DOHH2 (cell line): Measurements from ENCODE around the gene TUBB6.

ENCODE experiments used
- H3F3A ChIP-seq: fragments of 200-600 bp; sonication (generic), shearing (Covaris generic); 2 replicates; pipeline ENCODE4 v1.6.0; 2016; ENCODE audit warnings: antibody characterized with exemption, mild to moderate bottlenecking; ENCODE audit not compliant: control insufficient read depth, insufficient read depth
- H3K27ac ChIP-seq: fragments of 200-600 bp; sonication (generic); 2 replicates; pipeline ENCODE4 v1.5.1; 2014; ENCODE audit warnings: low read depth, mild to moderate bottlenecking, low read length, moderate library complexity
- H3K27me3 ChIP-seq: fragments of 200-600 bp; sonication (generic); 2 replicates; pipeline ENCODE4 v1.6.1; 2014; ENCODE audit warnings: mild to moderate bottlenecking, low read length, mixed read lengths; ENCODE audit not compliant: control insufficient read depth
- H3K36me3 ChIP-seq: fragments of 200-600 bp; sonication (generic); 2 replicates; pipeline ENCODE4 v1.6.1; 2014; ENCODE audit warnings: mild to moderate bottlenecking, low read length, moderate library complexity, mixed read lengths; ENCODE audit not compliant: control insufficient read depth
- H3K4me1 ChIP-seq: fragments of 200-600 bp; sonication (generic); 2 replicates; pipeline ENCODE4 v1.6.1; 2014; ENCODE audit warnings: mild to moderate bottlenecking, low read length, mixed read lengths; ENCODE audit not compliant: control insufficient read depth
- H3K4me2 ChIP-seq: fragments of 200-600 bp; sonication (generic); 2 replicates; pipeline ENCODE4 v1.6.0; 2014; ENCODE audit warnings: mild to moderate bottlenecking, low read length, moderate library complexity
- H3K4me3 ChIP-seq: fragments of 200-600 bp; sonication (generic); 2 replicates; pipeline ENCODE4 v1.5.1; 2014; ENCODE audit warnings: mild to moderate bottlenecking, low read length, mixed read lengths
- H3K79me2 ChIP-seq: fragments of 200-600 bp; sonication (generic); 2 replicates; pipeline ENCODE4 v1.6.1; 2014; ENCODE audit warnings: mild to moderate bottlenecking, low read length, mixed read lengths; ENCODE audit not compliant: control insufficient read depth
- H3K9me2 ChIP-seq: fragments of 200-600 bp; sonication (generic); replicated peaks from 2 replicates; pipeline ENCODE4 v1.6.1; 2014; ENCODE audit warnings: mild to moderate bottlenecking, low read length, mixed read lengths; ENCODE audit not compliant: control insufficient read depth
- H3K9me3 ChIP-seq: fragments of 200-600 bp; sonication (generic); 2 replicates; pipeline ENCODE4 v1.6.1; 2014; ENCODE audit warnings: antibody characterized with exemption, low read length, mixed read lengths; ENCODE audit not compliant: control insufficient read depth, insufficient read depth
- H4K20me1 ChIP-seq: fragments of 200-600 bp; sonication (generic); 2 replicates; pipeline ENCODE4 v1.6.0; 2014; ENCODE audit warnings: low read depth, mild to moderate bottlenecking, antibody characterized with exemption, low read length, moderate library complexity; ENCODE audit not compliant: control insufficient read depth, insufficient read depth
- CTCF ChIP-seq: fragments of 200-600 bp; sonication (generic); IDR thresholded peaks from one replicate; pipeline ENCODE4 v1.5.1; 2014; ENCODE audit warnings: antibody characterized with exemption, mild to moderate bottlenecking, low read depth, low read length; ENCODE audit not compliant: poor library complexity, severe bottlenecking
- EZH2phosphoT487 ChIP-seq: fragments of 200-600 bp; sonication (generic); IDR thresholded peaks from 2 replicates; pipeline ENCODE4 v1.6.1; 2017; ENCODE audit warnings: borderline replicate concordance, mild to moderate bottlenecking, antibody characterized with exemption, low read length, moderate library complexity, mixed read lengths

The TUBB6 gene

DNA sequence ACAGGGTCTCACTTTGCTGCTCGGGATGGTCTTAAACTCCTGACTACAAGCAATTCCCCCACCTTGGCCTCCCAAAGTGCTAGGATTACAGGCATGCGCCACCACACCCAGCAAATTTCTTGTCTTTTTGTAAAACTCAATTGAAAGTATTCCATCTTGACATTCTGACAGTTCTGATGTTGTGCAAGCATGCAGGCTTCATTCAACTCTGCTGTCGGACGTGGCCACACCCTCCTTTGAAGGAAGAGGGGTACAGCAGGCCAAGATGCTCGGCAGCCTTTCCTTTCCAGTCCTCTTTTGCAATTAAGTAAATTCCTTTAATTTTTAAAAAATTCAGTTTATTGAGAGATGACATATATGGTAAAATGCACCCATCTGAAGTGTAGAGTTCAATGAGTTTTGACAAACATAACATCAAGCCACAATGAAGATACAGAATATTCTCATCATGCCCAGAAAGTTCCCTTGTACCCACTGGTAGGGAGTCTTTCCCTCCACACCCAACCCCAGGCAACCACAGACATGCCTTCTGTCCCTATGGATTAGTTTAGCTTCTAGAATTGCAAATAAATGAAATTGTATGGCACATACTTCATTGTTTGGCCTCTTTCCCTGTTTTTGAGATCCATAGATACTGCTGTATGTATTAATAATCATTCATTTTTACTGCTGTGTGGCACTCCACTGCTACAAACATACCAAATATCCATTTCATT, 33.1 kb downstream of the TUBB6 start:
- TF ChIP-seq EZH2phosphoT487, result no peak
- TF ChIP-seq CTCF, result no peak
- H3K36me3 ChIP-seq, result peaks cover 75% of the 10 kb centered on the region
- no peak overlapping the region for H3K27ac ChIP-seq

GRCh38 chr18:12342661-12343060, 34.6 kb downstream of the TUBB6 start:
- Histone ChIP-seq H3K4me1 (no peaks in the 10 kb centered on the region), H3K36me3 (peaks cover 72% of the 10 kb centered on the region), H4K20me1 (no peaks in the 10 kb centered on the region), H3K9me3 (no peaks in the 10 kb centered on the region), H3K27me3 (no peaks in the 10 kb centered on the region), H3K4me3 (no peak overlapping the region), H3K9me2 (no peaks in the 10 kb centered on the region), H3K4me2 (no peak overlapping the region), H3K27ac (no peak overlapping the region), H3F3A (no peaks in the 10 kb centered on the region), H3K79me2 (no peaks in the 10 kb centered on the region)
- TF ChIP-seq CTCF (no peak), EZH2phosphoT487 (no peak)

More for the DNA sequence above, 33.1 kb downstream of the TUBB6 start:
- Histone ChIP-seq H3K9me3 (no peaks in the 10 kb centered on the region), H3K4me2 (no peak overlapping the region), H4K20me1 (no peaks in the 10 kb centered on the region), H3K9me2 (no peaks in the 10 kb centered on the region), H3K79me2 (no peaks in the 10 kb centered on the region), H3F3A (no peaks in the 10 kb centered on the region), H3K4me3 (no peak overlapping the region), H3K27me3 (no peaks in the 10 kb centered on the region), H3K4me1 (no peaks in the 10 kb centered on the region)

DNA sequence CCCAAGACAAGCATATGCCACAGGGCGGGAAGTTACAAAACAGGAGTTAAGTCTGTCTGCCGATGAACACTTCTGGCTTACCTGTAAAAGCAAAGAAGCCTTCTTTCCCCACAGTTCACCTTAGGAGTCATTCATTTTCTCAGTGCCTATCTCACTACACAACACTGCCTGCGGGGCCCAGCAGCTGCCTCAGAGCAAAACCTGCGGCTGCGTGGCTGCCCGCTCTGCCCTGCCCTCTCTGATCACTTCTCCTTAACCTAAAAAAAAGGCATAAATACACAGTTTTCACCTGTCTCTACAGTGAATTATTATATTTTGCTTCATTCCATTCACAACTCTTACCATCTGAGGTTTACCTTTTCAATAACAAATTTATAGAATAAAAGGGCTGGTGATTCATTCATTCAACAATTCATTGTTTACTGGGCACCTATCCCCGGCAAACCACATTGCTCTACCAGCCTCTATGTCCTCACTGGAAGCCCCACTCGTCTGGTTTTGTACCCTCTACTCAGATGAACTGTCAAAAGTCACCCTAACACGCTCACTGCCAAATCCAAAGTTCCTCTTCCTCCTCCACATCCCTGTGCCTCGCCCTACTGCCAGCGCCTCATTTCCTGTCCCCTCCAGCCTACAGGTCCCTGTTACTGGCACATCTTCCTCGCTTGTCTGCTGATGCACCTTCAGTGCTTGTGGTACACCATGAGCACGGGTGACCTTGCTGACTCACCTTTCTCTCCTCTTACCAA, 37.6 kb downstream of the TUBB6 start:
- H3K9me2 ChIP-seq, result no peaks in the 10 kb centered on the region

More for the DNA sequence above, 37.6 kb downstream of the TUBB6 start:
- peaks cover 87% of the 10 kb centered on the region for H3K36me3 ChIP-seq
- H3F3A ChIP-seq, result no peaks in the 10 kb centered on the region
- H3K79me2 ChIP-seq, result no peaks in the 10 kb centered on the region
- no peak overlapping the region for H3K27ac ChIP-seq
- no peaks in the 10 kb centered on the region for H3K27me3 ChIP-seq
- H3K4me1 ChIP-seq, result no peaks in the 10 kb centered on the region
- no peak overlapping the region for H3K4me2 ChIP-seq
- H3K4me3 ChIP-seq, result no peak overlapping the region
- H4K20me1 ChIP-seq, result no peaks in the 10 kb centered on the region
- no peaks in the 10 kb centered on the region for H3K9me3 ChIP-seq
- TF ChIP-seq CTCF (no peak), EZH2phosphoT487 (no peak)
